Panc1 (cell line): ENCODE data around the gene UBTF. TPM values are rescaled to one million over a fixed set of nuclear protein-coding genes. Genes with fewer than 3 reads are reported as not detected.
A peak's percentile ranks its signal among the peaks of the same experiment; 100 is the strongest.

Experiments
- ATAC-seq: fragments of 200-7000 bp; cut with Tn5 transposase; 2 replicates; pipeline ENCODE4 v1.9.1; 2020; ENCODE audit warnings: mild to moderate bottlenecking, moderate library complexity
- BruUV-seq: library from RNA; stranded (reverse); fragments of 400-500 nt; replicated peaks from 2 replicates; lab custom pipeline; 2021; lab: Mats Ljungman, UMichigan
- CTCF ChIA-PET: fragments of 300-600 bp; sonication (Branson Sonifier 250); formaldehyde crosslinking; loops from one replicate; lab custom pipeline; 2022; ENCODE audit warnings: antibody characterized with exemption; lab: Charles Lee
- POLR2A ChIA-PET: fragments of 300-600 bp; sonication (Branson Sonifier 250); formaldehyde crosslinking; loops from one replicate; lab custom pipeline; 2022; ENCODE audit warnings: antibody characterized with exemption; lab: Charles Lee
- DNase-seq: peaks from one replicate; pipeline ENCODE4 v3.0.0-alpha.2; 2010; ENCODE audit warnings: low read depth, low spot score
- H3K27ac ChIP-seq: 2 replicates; pipeline ENCODE4 v1.5.1; 2011; ENCODE audit warnings: mild to moderate bottlenecking, low read length, inconsistent platforms
- H3K27me3 ChIP-seq: fragments of 200-500 bp; sonication (Bioruptor generic); 2 replicates; pipeline ENCODE4 v1.6.0; 2014; ENCODE audit warnings: low read length, inconsistent platforms; ENCODE audit not compliant: control insufficient read depth, insufficient read depth
- H3K36me3 ChIP-seq: fragments of 200-500 bp; sonication (Bioruptor generic); 2 replicates; pipeline ENCODE4 v1.5.1; 2014; ENCODE audit warnings: inconsistent platforms, mild to moderate bottlenecking, low read length, moderate library complexity; ENCODE audit not compliant: control insufficient read depth, insufficient read depth
- H3K4me1 ChIP-seq: 2 replicates; pipeline ENCODE4 v1.5.1; 2011; ENCODE audit warnings: inconsistent platforms, mild to moderate bottlenecking, low read length, moderate library complexity; ENCODE audit not compliant: control insufficient read depth, insufficient read depth
- H3K4me3 ChIP-seq, 2 experiments: 2 replicates each; pipeline ENCODE4 v1.5.1; 2011 to 2012; ENCODE audit warnings: low read depth in 2 of 2, low read length in 2 of 2, mild to moderate bottlenecking in 2 of 2, inconsistent platforms in 1 of 2, moderate library complexity in 1 of 2
- H3K9me3 ChIP-seq: fragments of 200-500 bp; sonication (Bioruptor generic); 2 replicates; pipeline ENCODE4 v1.5.1; 2014; ENCODE audit warnings: low read depth, mild to moderate bottlenecking, inconsistent platforms, low read length, moderate library complexity; ENCODE audit not compliant: control insufficient read depth, insufficient read depth
- POLR2AphosphoS5 ChIP-seq: IDR thresholded peaks from 2 replicates; pipeline ENCODE4 v1.6.1; 2012; ENCODE audit warnings: mild to moderate bottlenecking, low read depth, low read length, moderate library complexity
- SIN3A ChIP-seq: IDR thresholded peaks from 2 replicates; pipeline ENCODE4 v1.6.1; 2012; ENCODE audit warnings: low read depth, mild to moderate bottlenecking, low read length, moderate library complexity, borderline replicate concordance; ENCODE audit not compliant: insufficient read depth
- TCF7L2 ChIP-seq: IDR thresholded peaks from 2 replicates; pipeline ENCODE4 v1.6.1; 2011; ENCODE audit warnings: mild to moderate bottlenecking, low read depth, low read length, inconsistent platforms
- in situ Hi-C: cut with HindIII; loops from 2 replicates; pipeline ENCODE4 v1.10.0; 2016; ENCODE audit warnings: low sequenced_read_pairs, low pct_unique_long_range_greater_than_20kb
- intact Hi-C: fragments of 100-400 bp; cut with micrococcal nuclease; formaldehyde crosslinking; loops from one replicate; pipeline ENCODE4 v1.10.0; 2022; ENCODE audit not compliant: unreplicated experiment
- total RNA-seq: library from RNA; stranded (reverse); gene quantifications from one replicate; pipeline ENCODE4 v1.2.1, GENCODE V29; 2021; ENCODE audit not compliant: unreplicated experiment
- TF ChIP-seq, protein P1 (sequence below): fragments of 450-650 bp; IDR thresholded peaks from 2 replicates; pipeline ENCODE4 v1.5.1; 2017; ENCODE audit warnings: mild to moderate bottlenecking
- TF ChIP-seq, protein P2 (sequence below), 2 experiments: IDR thresholded peaks; 2 replicates each; pipeline ENCODE4 v1.6.1; 2011 to 2012; ENCODE audit warnings: low read depth in 2 of 2, control low read depth in 1 of 2, low read length in 1 of 2, mild to moderate bottlenecking in 1 of 2, moderate library complexity in 1 of 2; ENCODE audit not compliant: insufficient read depth in 1 of 2

Gene UBTF
- total RNA-seq, 1 experiment from 2014 or later = 116 TPM

DNA sequence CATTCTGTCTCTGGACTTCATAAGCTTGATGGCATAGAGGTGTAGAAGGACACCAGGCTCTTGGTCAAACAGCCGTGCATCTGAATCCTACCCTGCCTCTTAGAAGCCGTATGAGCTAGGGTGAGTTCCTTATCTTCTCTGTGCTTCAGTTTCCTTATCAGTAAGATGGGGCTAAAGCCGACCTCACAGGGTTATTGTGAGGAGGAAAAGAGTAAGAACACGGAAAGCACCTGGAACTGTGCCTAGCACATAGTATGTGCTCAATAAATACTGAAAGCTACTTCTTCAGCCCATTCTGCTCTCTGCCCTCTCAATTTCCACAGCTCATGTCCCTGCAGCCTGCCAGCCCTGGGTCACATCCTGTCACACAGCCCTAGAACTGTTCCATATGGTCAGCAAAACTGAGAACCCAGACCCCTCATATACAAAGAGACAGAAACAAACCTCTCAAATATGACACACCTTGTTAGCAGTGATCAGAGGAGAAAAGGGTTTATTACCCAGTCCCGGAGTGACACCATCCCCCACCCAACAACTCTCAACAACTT is 17.0 kb upstream of the UBTF start:
- no peak for DNase-seq
- Histone ChIP-seq H3K36me3 (no peaks in the 10 kb centered on the region), H3K27ac (no peak overlapping the region), H3K4me3 (no peak overlapping the region), H3K4me1 (no peaks in the 10 kb centered on the region), H3K9me3 (no peaks in the 10 kb centered on the region), H3K27me3 (no peaks in the 10 kb centered on the region)
- BruUV-seq = no TSS peak
- CTCF ChIA-PET = no interaction called here
- intact Hi-C loops = no loop called here
- POLR2A ChIA-PET = no interaction called here
- TF ChIP-seq, protein P1, sequence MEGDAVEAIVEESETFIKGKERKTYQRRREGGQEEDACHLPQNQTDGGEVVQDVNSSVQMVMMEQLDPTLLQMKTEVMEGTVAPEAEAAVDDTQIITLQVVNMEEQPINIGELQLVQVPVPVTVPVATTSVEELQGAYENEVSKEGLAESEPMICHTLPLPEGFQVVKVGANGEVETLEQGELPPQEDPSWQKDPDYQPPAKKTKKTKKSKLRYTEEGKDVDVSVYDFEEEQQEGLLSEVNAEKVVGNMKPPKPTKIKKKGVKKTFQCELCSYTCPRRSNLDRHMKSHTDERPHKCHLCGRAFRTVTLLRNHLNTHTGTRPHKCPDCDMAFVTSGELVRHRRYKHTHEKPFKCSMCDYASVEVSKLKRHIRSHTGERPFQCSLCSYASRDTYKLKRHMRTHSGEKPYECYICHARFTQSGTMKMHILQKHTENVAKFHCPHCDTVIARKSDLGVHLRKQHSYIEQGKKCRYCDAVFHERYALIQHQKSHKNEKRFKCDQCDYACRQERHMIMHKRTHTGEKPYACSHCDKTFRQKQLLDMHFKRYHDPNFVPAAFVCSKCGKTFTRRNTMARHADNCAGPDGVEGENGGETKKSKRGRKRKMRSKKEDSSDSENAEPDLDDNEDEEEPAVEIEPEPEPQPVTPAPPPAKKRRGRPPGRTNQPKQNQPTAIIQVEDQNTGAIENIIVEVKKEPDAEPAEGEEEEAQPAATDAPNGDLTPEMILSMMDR = no peak
- TF ChIP-seq, protein P2, sequence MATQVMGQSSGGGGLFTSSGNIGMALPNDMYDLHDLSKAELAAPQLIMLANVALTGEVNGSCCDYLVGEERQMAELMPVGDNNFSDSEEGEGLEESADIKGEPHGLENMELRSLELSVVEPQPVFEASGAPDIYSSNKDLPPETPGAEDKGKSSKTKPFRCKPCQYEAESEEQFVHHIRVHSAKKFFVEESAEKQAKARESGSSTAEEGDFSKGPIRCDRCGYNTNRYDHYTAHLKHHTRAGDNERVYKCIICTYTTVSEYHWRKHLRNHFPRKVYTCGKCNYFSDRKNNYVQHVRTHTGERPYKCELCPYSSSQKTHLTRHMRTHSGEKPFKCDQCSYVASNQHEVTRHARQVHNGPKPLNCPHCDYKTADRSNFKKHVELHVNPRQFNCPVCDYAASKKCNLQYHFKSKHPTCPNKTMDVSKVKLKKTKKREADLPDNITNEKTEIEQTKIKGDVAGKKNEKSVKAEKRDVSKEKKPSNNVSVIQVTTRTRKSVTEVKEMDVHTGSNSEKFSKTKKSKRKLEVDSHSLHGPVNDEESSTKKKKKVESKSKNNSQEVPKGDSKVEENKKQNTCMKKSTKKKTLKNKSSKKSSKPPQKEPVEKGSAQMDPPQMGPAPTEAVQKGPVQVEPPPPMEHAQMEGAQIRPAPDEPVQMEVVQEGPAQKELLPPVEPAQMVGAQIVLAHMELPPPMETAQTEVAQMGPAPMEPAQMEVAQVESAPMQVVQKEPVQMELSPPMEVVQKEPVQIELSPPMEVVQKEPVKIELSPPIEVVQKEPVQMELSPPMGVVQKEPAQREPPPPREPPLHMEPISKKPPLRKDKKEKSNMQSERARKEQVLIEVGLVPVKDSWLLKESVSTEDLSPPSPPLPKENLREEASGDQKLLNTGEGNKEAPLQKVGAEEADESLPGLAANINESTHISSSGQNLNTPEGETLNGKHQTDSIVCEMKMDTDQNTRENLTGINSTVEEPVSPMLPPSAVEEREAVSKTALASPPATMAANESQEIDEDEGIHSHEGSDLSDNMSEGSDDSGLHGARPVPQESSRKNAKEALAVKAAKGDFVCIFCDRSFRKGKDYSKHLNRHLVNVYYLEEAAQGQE (IDR thresholded peaks at IDR 0.05; ENCODE audit: insufficient read depth in 1 of 2, low read depth in 2 of 2, low read length in 1 of 2) = no peak
- no peak for TF ChIP-seq POLR2AphosphoS5
- TF ChIP-seq TCF7L2 = no peak
- TF ChIP-seq SIN3A = no peak
- in situ Hi-C loops = no loop called here
- ATAC-seq = no peak

DNA sequence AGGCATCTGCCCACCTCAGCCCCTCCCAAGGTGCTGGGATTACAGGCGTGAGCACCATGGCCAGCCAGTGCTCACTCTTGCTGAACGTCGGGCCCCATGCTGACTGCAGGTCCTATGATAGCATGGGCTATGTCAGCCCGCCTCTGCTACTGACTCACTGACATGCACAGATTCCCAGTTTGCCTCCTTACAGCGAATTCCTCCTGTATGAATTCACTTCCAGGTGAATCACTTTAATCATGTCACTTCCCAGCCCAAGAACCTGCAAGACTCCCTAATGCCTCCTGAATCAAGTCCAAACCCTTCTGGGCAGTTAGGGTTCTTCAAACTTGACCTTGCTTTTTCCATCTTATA is 16.1 kb upstream of the UBTF start:
- Histone ChIP-seq H3K27me3 (no peaks in the 10 kb centered on the region), H3K27ac (no peak overlapping the region), H3K4me3 (no peak overlapping the region), H3K36me3 (no peaks in the 10 kb centered on the region), H3K4me1 (no peaks in the 10 kb centered on the region), H3K9me3 (no peaks in the 10 kb centered on the region)
- intact Hi-C loops = no loop called here
- TF ChIP-seq, protein P1 = no peak
- TF ChIP-seq, protein P2 (IDR thresholded peaks at IDR 0.05; ENCODE audit: insufficient read depth in 1 of 2, low read depth in 2 of 2, low read length in 1 of 2) = no peak
- TF ChIP-seq POLR2AphosphoS5 (no peak), SIN3A (no peak), TCF7L2 (no peak)
- no TSS peak for BruUV-seq
- in situ Hi-C loops = no loop called here
- DNase-seq (peak; percentile 45), ATAC-seq (peak; percentile 88)
- ChIA-PET CTCF (no interaction called here), POLR2A (no interaction called here)
